ENCODE data around the gene CYP39A1.

The CYP39A1 gene

GRCh38 chr6:46626976-46627375, 25.6 kb downstream of the CYP39A1 start:
- Histone ChIP-seq H3K9ac (ENCODE audit: low read depth, low read length) (no peak overlapping the region), H3K27ac (ENCODE audit: low read depth, low read length) (no peak overlapping the region), H3K36me3 (ENCODE audit: control insufficient read depth, insufficient read depth, low read length) (no peaks in the 10 kb centered on the region), H3K4me1 (ENCODE audit: control insufficient read depth, insufficient read depth, low read length) (no peaks in the 10 kb centered on the region), H3K9me3 (ENCODE audit: control insufficient read depth, insufficient read depth, low read length) (no peaks in the 10 kb centered on the region), H3K27me3 (ENCODE audit: control insufficient read depth, insufficient read depth, low read length) (no peaks in the 10 kb centered on the region), H3K4me3 (ENCODE audit: low read depth, low read length) (no peak overlapping the region)

DNA sequence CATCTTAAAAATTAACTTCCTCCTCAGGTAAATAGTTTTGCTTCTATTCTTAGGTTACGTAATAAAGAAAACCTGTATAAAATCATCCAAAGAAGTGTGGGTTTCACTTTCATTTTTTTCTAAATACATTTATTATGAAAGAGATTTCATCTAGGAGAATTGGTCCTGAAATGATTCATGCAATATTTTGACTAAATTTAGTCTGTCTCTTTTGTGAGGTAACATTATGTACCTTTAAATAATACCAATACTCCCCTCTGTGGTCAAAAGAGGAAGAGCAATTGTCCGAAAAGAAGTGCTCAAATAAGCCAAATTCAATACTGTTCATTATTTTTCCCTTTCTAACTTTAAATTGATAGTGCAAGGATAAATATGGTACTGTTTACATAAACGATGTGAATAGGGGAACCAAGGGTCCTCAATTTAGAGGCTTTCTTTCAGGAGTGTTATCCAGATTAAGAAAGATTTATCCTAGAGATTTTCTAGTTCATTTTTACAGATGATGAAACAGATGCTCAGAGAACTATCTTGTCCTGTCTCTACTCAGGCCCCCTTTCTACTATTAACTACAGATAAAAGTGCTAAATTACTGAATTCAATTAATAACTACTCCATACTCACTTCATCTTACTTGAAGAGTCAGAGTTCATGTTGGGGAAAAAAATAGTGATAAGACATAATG, 26.2 kb downstream of the CYP39A1 start:
- no peaks in the 10 kb centered on the region for H3K4me1 ChIP-seq (ENCODE audit: control insufficient read depth, insufficient read depth, low read length)
- no peaks in the 10 kb centered on the region for H3K36me3 ChIP-seq (ENCODE audit: control insufficient read depth, insufficient read depth, low read length)
- no peak overlapping the region for H3K9ac ChIP-seq (ENCODE audit: low read depth, low read length)
- H3K27me3 ChIP-seq (ENCODE audit: control insufficient read depth, insufficient read depth, low read length): no peaks in the 10 kb centered on the region
- no peak overlapping the region for H3K27ac ChIP-seq (ENCODE audit: low read depth, low read length)
- no peak overlapping the region for H3K4me3 ChIP-seq (ENCODE audit: low read depth, low read length)
- no peaks in the 10 kb centered on the region for H3K9me3 ChIP-seq (ENCODE audit: control insufficient read depth, insufficient read depth, low read length)

- H3K4me1 ChIP-seq (ENCODE audit: control insufficient read depth, insufficient read depth, low read length): no peaks in the 10 kb centered on the region
These were observed 33.9 kb downstream of the CYP39A1 start for GRCh38 chr6:46618726-46619125.

DNA sequence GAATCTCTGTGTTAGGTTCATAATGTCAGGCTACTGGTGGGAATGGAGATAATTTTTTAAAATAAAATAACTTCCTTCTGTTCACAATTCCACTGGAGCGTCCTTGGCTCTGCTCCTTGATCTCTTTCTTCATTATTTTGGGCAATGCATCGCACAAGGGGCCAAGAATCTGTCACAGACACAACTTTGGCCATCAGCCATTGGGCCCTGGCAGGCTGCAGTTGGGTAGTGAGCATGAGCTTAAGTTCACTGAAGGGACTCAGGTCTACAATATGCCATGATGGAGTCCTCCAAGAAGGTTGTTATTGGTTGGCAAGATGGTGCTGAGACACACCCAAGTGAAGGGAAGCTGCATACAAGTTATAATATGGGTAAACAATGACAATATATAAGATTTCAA, 40.0 kb downstream of the CYP39A1 start:
- Histone ChIP-seq H3K9me3 (ENCODE audit: control insufficient read depth, insufficient read depth, low read length) (no peaks in the 10 kb centered on the region), H3K9ac (ENCODE audit: low read depth, low read length) (no peak overlapping the region), H3K4me1 (ENCODE audit: control insufficient read depth, insufficient read depth, low read length) (no peaks in the 10 kb centered on the region), H3K4me3 (ENCODE audit: low read depth, low read length) (no peak overlapping the region), H3K36me3 (ENCODE audit: control insufficient read depth, insufficient read depth, low read length) (no peaks in the 10 kb centered on the region), H3K27ac (ENCODE audit: low read depth, low read length) (no peak overlapping the region), H3K27me3 (ENCODE audit: control insufficient read depth, insufficient read depth, low read length) (no peaks in the 10 kb centered on the region)

More at GRCh38 chr6:46618726-46619125, 33.9 kb downstream of the CYP39A1 start:
- Histone ChIP-seq H3K4me3 (ENCODE audit: low read depth, low read length) (no peak overlapping the region), H3K36me3 (ENCODE audit: control insufficient read depth, insufficient read depth, low read length) (no peaks in the 10 kb centered on the region), H3K27me3 (ENCODE audit: control insufficient read depth, insufficient read depth, low read length) (no peaks in the 10 kb centered on the region), H3K9ac (ENCODE audit: low read depth, low read length) (no peak overlapping the region), H3K9me3 (ENCODE audit: control insufficient read depth, insufficient read depth, low read length) (no peaks in the 10 kb centered on the region), H3K27ac (ENCODE audit: low read depth, low read length) (no peak overlapping the region)

DNA sequence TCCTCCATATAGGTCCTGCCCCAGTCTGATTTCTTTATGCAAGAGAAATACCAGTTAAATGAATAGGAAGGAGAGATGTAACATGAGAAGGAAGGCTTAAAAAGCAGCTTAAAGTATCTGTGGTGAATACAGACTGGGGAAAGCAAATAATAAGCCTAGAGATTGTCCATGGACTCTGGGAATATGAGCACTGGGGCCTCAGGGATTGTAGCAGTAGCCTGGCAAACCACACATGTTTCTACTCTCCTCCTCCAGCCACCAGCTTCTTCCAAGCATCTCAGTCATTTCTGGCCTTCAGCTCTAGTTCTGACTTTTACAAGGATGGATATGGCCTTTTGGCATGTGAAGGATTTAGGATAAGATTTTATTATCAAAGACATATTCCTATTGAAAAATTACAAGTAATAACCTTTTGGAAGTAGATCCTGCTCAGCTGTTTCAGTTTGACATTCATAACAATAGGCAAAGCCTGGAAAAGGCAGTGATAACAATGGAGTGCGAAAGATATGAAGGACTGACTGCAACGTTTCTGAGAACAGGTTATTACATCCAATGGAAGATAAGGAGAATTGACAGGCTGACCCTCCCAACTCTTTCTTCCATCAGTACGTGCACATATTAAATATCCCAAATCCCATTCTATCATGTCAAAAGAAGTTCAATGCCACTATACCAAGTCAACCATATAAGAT, 41.6 kb downstream of the CYP39A1 start:
- Histone ChIP-seq H3K9ac (ENCODE audit: low read depth, low read length) (no peak overlapping the region), H3K27me3 (ENCODE audit: control insufficient read depth, insufficient read depth, low read length) (no peaks in the 10 kb centered on the region), H3K36me3 (ENCODE audit: control insufficient read depth, insufficient read depth, low read length) (no peaks in the 10 kb centered on the region), H3K4me1 (ENCODE audit: control insufficient read depth, insufficient read depth, low read length) (no peaks in the 10 kb centered on the region), H3K9me3 (ENCODE audit: control insufficient read depth, insufficient read depth, low read length) (no peaks in the 10 kb centered on the region), H3K4me3 (ENCODE audit: low read depth, low read length) (no peak overlapping the region), H3K27ac (ENCODE audit: low read depth, low read length) (no peak overlapping the region)

- no peak overlapping the region for H3K4me3 ChIP-seq (ENCODE audit: low read depth, low read length)
- no peak overlapping the region for H3K9ac ChIP-seq (ENCODE audit: low read depth, low read length)
- no peaks in the 10 kb centered on the region for H3K4me1 ChIP-seq (ENCODE audit: control insufficient read depth, insufficient read depth, low read length)
- no peaks in the 10 kb centered on the region for H3K27me3 ChIP-seq (ENCODE audit: control insufficient read depth, insufficient read depth, low read length)
- H3K36me3 ChIP-seq (ENCODE audit: control insufficient read depth, insufficient read depth, low read length): no peaks in the 10 kb centered on the region
- no peak overlapping the region for H3K27ac ChIP-seq (ENCODE audit: low read depth, low read length)
- no peaks in the 10 kb centered on the region for H3K9me3 ChIP-seq (ENCODE audit: control insufficient read depth, insufficient read depth, low read length)
These were observed 46.3 kb downstream of the CYP39A1 start for GRCh38 chr6:46606338-46606737.

DNA sequence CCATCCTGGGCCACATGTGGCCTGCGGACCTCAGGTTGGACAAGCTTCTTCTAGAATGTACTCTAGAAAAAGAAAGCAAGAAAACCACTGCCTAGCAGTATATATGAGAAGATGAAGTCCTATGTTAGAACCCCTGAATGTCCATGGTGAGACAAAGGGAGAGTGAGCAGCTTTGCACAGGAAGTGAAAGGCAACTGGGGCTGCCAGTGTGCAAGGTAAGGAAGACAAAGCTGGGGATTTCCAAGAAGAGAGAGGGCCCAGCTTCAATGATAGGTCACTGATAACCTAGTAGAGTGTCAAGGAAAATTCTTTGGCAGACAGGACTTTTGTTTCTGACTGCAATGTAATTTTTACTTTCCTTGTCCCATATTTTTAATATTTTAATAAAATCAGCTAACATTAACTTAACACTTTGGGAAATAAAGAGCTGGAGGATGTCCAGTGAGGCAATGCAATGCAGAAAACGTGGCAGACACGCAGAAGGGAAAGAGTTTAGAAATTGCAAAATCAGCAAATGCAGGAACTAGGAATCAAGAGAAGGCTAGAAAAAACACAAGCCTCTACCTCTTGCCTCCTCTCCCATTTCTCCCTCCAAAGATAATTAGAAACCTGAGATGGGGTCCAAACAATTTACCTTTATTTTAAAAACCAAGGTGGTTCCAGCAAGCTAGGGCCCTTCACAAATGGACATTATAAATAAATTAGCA, 47.4 kb downstream of the CYP39A1 start:
- Histone ChIP-seq H3K36me3 (ENCODE audit: control insufficient read depth, insufficient read depth, low read length) (no peaks in the 10 kb centered on the region), H3K9me3 (ENCODE audit: control insufficient read depth, insufficient read depth, low read length) (no peaks in the 10 kb centered on the region), H3K4me1 (ENCODE audit: control insufficient read depth, insufficient read depth, low read length) (no peaks in the 10 kb centered on the region), H3K27ac (ENCODE audit: low read depth, low read length) (no peak overlapping the region), H3K27me3 (ENCODE audit: control insufficient read depth, insufficient read depth, low read length) (no peaks in the 10 kb centered on the region), H3K4me3 (ENCODE audit: low read depth, low read length) (no peak overlapping the region), H3K9ac (ENCODE audit: low read depth, low read length) (no peak overlapping the region)

GRCh38 chr6:46598215-46598614, 54.4 kb downstream of the CYP39A1 start:
- Histone ChIP-seq H3K27ac (ENCODE audit: low read depth, low read length) (no peak overlapping the region), H3K4me3 (ENCODE audit: low read depth, low read length) (no peak overlapping the region), H3K36me3 (ENCODE audit: control insufficient read depth, insufficient read depth, low read length) (no peaks in the 10 kb centered on the region), H3K9me3 (ENCODE audit: control insufficient read depth, insufficient read depth, low read length) (no peaks in the 10 kb centered on the region), H3K27me3 (ENCODE audit: control insufficient read depth, insufficient read depth, low read length) (no peaks in the 10 kb centered on the region), H3K4me1 (ENCODE audit: control insufficient read depth, insufficient read depth, low read length) (no peaks in the 10 kb centered on the region), H3K9ac (ENCODE audit: low read depth, low read length) (no peak overlapping the region)

DNA sequence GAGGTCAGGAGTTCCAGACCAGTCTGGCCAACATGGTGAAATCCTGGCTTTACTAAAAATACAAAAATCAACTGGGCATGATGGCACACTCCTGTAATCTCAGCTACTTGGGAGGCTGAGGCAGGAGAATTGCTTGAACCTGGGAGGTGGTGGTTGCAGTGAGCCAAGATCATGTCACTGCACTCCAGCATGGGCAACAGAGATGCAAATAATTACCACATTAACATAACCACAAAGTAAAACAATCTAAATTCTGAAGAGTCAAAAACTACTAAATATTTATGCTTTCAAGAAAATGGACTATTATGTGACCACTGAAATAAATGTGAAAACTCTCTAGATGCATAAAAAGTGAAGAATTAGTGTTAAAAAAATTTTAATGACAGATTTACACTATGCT, 59.9 kb downstream of the CYP39A1 start:
- H3K27ac ChIP-seq (ENCODE audit: low read depth, low read length): no peak overlapping the region
- no peaks in the 10 kb centered on the region for H3K9me3 ChIP-seq (ENCODE audit: control insufficient read depth, insufficient read depth, low read length)
- no peaks in the 10 kb centered on the region for H3K27me3 ChIP-seq (ENCODE audit: control insufficient read depth, insufficient read depth, low read length)
- H3K36me3 ChIP-seq (ENCODE audit: control insufficient read depth, insufficient read depth, low read length): no peaks in the 10 kb centered on the region
- H3K4me3 ChIP-seq (ENCODE audit: low read depth, low read length): no peak overlapping the region
- H3K4me1 ChIP-seq (ENCODE audit: control insufficient read depth, insufficient read depth, low read length): no peaks in the 10 kb centered on the region
- no peak overlapping the region for H3K9ac ChIP-seq (ENCODE audit: low read depth, low read length)

DNA sequence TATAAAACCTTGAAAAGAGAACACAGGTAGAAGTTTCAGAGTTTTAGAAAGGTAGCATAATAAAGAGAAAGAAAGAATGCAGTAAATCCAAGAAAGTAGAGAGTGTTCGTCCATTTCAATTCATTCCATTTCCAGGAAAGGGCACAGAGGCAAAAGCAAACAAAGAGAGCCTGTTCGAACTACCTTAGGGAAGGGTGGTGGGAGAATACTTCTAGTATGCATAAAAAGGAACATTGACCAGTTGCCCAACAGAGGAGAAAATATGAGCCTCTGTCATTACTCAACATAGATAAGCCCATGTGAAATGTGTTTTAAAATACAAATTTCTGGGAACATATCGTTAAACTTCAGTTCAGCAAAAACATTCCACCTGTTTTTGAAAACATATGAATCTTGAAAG, 60.6 kb downstream of the CYP39A1 start:
- Histone ChIP-seq H3K27ac (ENCODE audit: low read depth, low read length) (no peak overlapping the region), H3K4me3 (ENCODE audit: low read depth, low read length) (no peak overlapping the region), H3K36me3 (ENCODE audit: control insufficient read depth, insufficient read depth, low read length) (no peaks in the 10 kb centered on the region), H3K27me3 (ENCODE audit: control insufficient read depth, insufficient read depth, low read length) (no peaks in the 10 kb centered on the region), H3K9me3 (ENCODE audit: control insufficient read depth, insufficient read depth, low read length) (no peaks in the 10 kb centered on the region), H3K4me1 (ENCODE audit: control insufficient read depth, insufficient read depth, low read length) (no peaks in the 10 kb centered on the region), H3K9ac (ENCODE audit: low read depth, low read length) (no peak overlapping the region)

DNA sequence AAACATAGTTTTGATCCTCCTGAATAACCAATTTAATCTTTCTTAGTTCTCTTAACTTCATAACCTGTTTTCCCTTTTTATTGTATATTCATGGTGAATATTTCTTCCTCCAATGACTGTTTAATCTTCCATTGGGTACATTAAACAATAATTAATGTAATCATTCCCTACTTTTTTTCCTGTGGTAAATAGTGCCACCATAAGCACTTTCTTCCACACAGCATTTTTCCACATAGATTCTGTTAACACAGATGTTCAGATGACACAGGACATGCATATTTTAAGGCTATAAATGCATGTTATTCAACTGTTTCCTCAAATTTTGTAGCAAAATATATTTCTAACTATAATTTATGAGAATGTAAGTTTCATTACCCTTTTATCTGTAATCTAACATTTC, 61.9 kb downstream of the CYP39A1 start:
- no peak overlapping the region for H3K27ac ChIP-seq (ENCODE audit: low read depth, low read length)
- H3K9me3 ChIP-seq (ENCODE audit: control insufficient read depth, insufficient read depth, low read length): no peaks in the 10 kb centered on the region
- no peak overlapping the region for H3K4me3 ChIP-seq (ENCODE audit: low read depth, low read length)
- no peaks in the 10 kb centered on the region for H3K4me1 ChIP-seq (ENCODE audit: control insufficient read depth, insufficient read depth, low read length)
- no peaks in the 10 kb centered on the region for H3K36me3 ChIP-seq (ENCODE audit: control insufficient read depth, insufficient read depth, low read length)
- H3K9ac ChIP-seq (ENCODE audit: low read depth, low read length): no peak overlapping the region
- H3K27me3 ChIP-seq (ENCODE audit: control insufficient read depth, insufficient read depth, low read length): no peaks in the 10 kb centered on the region
